GM18526 (cell line): ENCODE measurements around the gene LRP1B.

Source experiments
- POLR2A ChIP-seq: IDR thresholded peaks from 3 replicates; pipeline ENCODE4 v1.6.1; 2011; ENCODE audit not compliant: insufficient read length; ENCODE audit errors: extremely low read depth

Gene LRP1B

DNA sequence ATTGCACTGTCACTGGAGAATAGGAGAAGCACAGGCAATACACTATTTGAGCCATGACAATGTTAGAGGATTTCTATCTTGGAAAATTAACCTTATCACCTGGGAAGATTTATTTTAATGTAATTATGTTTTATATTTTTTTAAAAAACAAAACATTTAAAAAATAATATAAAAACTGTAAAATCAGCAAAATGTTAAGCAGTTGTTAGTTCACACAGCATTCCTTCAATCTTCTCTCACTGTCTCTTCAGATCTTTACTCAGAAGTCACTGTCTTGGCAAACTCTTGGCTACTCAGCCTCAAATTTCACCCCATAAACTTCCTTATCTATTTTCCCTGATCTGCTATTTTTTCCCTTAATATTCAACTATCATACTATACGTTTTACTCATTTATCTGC, 1322.6 kb downstream of the LRP1B start:
- TF ChIP-seq POLR2A: no peak

- TF ChIP-seq POLR2A: no peak
These were observed 1326.0 kb downstream of the LRP1B start for GRCh38 chr2:140804700-140805260.

GRCh38 chr2:140801311-140801710, 1329.5 kb downstream of the LRP1B start:
- no peak for TF ChIP-seq POLR2A

- TF ChIP-seq POLR2A: no peak
These were observed 1333.1 kb downstream of the LRP1B start for GRCh38 chr2:140797718-140798117.

DNA sequence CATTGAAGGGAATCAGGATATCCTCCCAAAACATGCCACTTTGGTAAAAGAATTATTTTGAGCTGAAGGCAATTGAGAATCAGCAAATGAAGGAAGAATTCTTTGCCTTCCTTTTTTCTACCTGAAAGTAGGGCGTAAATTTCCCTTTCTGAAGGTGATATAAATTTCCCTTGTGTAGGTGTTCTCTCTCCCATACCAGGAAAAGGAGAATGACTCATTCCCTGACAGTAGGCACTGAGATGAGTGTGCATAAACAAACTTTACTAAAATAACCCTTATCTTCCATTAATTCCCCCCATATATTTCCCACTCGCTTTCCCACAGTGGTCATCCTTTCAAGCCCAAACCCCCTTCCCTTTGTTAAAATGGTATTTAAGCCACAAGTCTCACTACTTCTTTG, 1339.0 kb downstream of the LRP1B start:
- no peak for TF ChIP-seq POLR2A

- no peak for TF ChIP-seq POLR2A
These were observed 1344.2 kb downstream of the LRP1B start for GRCh38 chr2:140786585-140786984.

DNA sequence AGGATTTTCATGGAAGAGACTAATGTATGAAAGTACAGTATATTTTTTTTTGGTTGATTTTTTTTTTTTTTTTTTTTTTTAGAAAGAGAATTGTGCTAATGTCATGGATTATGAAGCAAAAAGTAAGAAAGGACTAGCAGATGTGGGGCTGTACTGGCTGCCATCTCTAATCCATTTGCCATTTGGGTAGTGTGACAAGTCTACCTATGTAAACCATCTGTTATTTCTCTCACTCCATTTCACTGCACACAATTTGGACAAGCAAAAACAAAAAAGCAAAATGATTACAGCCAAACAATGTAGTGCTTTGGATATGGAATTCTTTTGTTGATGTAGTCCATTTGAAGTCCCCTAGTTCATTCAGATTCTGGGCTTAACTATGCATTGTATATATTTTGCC, 1355.4 kb downstream of the LRP1B start:
- TF ChIP-seq POLR2A: no peak

- TF ChIP-seq POLR2A: no peak
These were observed 1360.2 kb downstream of the LRP1B start for GRCh38 chr2:140770645-140771044.

GRCh38 chr2:140761807-140762206, 1369.0 kb downstream of the LRP1B start:
- no peak for TF ChIP-seq POLR2A

DNA sequence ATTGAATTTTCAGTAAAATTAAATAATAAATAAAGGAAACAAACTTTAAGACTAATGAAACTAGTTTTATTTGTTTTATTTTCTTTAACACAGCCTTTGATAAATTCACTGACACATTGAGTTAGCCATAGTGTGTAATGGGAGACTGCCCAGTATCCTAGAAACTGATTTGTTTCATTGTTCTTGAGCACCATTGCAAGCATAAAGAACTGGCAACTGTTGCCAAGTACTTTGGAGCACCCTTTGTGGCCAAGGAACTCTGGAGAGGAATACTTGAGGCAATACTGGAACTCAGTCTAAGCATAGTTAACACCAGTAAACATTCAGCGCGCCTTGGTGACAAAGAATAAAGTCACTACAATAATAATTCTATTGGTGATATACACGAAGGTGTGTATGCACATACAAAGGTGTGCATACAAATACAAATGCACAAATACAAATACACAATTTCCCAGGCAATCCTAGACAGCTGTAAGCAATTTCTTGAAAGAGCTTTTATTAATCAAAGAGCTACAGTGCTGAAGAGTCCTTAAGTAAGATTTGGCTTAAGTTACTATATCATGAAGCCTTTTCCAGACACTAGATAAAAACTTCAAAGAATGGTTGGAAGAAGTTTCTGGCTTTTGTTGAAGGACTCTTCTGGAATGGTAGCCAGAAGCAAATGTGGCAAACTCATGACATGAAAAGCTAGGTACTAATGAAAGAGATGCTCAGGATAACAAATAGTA, 1371.2 kb downstream of the LRP1B start:
- TF ChIP-seq POLR2A: no peak

GRCh38 chr2:140747665-140748064, 1383.2 kb downstream of the LRP1B start:
- TF ChIP-seq POLR2A: no peak

- TF ChIP-seq POLR2A: no peak
These were observed 1383.7 kb downstream of the LRP1B start for GRCh38 chr2:140747090-140747489.

DNA sequence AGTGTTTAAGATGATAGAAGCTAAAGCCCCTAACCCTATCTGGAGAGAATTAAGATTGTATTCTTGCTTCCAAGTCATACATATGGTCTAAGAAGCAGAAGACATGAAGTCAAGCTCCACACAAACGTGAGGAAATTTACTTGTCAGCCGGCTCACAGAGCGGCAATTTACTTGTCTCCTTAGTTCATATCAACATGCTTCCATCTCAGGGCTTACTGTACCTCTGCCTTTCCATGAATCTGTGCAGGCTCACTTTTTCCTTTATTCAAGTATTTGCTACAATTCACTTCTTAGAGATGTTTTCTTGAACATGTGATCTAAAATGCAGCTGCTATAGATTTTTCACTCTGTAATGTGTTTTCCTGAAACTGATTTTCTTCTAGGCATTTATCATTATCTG, 1386.4 kb downstream of the LRP1B start:
- no peak for TF ChIP-seq POLR2A

DNA sequence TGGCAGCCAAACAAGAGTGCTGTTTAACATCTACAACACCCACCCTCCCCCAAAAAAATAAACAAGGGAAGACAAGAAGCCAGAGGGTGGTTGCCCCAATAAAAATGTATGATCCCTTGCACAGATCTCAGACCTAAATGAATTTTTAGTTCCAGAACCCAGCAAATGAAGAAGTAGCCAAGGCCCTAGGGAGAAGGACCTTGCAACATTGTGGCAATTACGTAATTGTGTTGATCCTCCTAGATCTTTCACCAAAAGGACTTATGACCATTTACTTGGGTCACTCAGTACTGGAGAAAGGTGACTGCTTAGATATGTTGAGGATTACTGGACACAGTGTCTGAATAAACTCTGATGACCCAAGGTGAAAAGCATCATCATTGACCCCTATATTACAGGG, 1393.8 kb downstream of the LRP1B start:
- no peak for TF ChIP-seq POLR2A

GRCh38 chr2:140734992-140735391, 1395.8 kb downstream of the LRP1B start:
- no peak for TF ChIP-seq POLR2A

- no peak for TF ChIP-seq POLR2A
These were observed 1411.8 kb downstream of the LRP1B start for GRCh38 chr2:140718999-140719398.

DNA sequence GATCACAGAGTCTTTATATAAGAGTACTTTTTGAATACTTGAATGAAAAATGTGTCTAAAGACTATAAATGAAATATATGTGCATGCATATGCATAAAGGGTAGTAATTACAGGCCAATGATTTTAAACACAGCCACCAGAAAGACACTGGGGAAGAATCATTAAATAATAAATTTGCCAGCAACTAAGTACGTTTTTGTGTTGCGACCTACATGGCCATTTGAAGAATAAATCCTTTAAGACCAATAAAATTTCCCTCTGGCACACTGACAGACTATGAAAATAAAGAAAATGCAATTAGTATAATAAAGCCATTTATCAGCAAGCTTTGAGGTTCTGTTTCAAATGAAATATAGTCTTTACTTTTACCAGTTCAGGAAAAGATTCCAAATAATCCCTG, 1413.3 kb downstream of the LRP1B start:
- TF ChIP-seq POLR2A: no peak

DNA sequence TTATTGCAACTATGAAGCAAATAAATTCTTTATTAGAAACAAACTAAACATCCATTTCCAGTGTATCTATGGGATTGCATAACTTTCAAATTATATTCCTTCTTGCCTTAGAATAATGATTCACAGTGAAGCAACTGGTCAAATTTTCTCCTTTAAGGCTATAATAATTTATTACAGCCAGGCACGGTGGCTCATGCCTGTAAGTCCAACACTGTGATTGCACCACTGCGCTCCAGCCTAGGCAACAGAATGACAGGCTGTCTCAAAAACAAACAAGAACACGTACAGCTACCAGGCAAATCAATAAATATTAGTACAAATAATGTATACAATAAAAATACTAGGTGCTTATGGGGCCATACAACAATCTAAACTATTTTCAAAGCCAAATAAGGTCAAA, 1416.2 kb downstream of the LRP1B start:
- TF ChIP-seq POLR2A: no peak

GRCh38 chr2:140711867-140712266, 1418.9 kb downstream of the LRP1B start:
- TF ChIP-seq POLR2A: no peak
